ENCODE data around the gene DENND4C.

GRCh38 chr9:19216466-19216865 is 14.0 kb upstream of the DENND4C start:
- TF ChIP-seq POLR2A (IDR thresholded peaks at IDR 0.05) (no peak), CTCF (IDR thresholded peaks at IDR 0.05) (no peak), POLR2AphosphoS5 (IDR thresholded peaks at IDR 0.05) (no peak)
